Central memory CD8-positive, alpha-beta T cell (primary cell): ENCODE results near the gene CAPZB.
"Not testable (repeated sequence)": the region's sequence is repeated elsewhere in the genome, so short reads cannot be mapped to it uniquely, and the experiment has no call there.

Source experiments
- ATAC-seq: fragments of 150-1000 bp; cut with Tn5 transposase; replicated peaks from 2 replicates; pipeline ENCODE4 v1.10.0; 2022; ENCODE audit warnings: mild to moderate bottlenecking, moderate FRiP score, moderate number of reproducible peaks; ENCODE audit not compliant: poor library complexity, severe bottlenecking; ENCODE audit errors: extremely low read depth
- DNase-seq, 2 donors: peaks; one replicate each; pipeline ENCODE4 v3.0.0; 2021; ENCODE audit warnings: low spot score in 2 of 2
- H3K27ac Mint-ChIP-seq: one replicate; pipeline ENCODE4 v1.8.0; 2022; ENCODE audit warnings: low read depth, mild to moderate bottlenecking, moderate library complexity, mixed read lengths
- H3K27me3 Mint-ChIP-seq: one replicate; pipeline ENCODE4 v1.8.0; 2022; ENCODE audit warnings: mixed read lengths
- H3K36me3 Mint-ChIP-seq: one replicate; pipeline ENCODE4 v1.8.0; 2022; ENCODE audit warnings: mild to moderate bottlenecking, moderate library complexity, mixed read lengths; ENCODE audit not compliant: insufficient read depth
- H3K4me1 Mint-ChIP-seq: one replicate; pipeline ENCODE4 v1.8.0; 2022; ENCODE audit warnings: mixed read lengths
- H3K4me3 Mint-ChIP-seq: one replicate; pipeline ENCODE4 v1.8.0; 2022; ENCODE audit warnings: mild to moderate bottlenecking, moderate library complexity, mixed read lengths
- H3K9me3 Mint-ChIP-seq: one replicate; pipeline ENCODE4 v1.8.0; 2022; ENCODE audit warnings: mixed read lengths

The CAPZB gene

DNA sequence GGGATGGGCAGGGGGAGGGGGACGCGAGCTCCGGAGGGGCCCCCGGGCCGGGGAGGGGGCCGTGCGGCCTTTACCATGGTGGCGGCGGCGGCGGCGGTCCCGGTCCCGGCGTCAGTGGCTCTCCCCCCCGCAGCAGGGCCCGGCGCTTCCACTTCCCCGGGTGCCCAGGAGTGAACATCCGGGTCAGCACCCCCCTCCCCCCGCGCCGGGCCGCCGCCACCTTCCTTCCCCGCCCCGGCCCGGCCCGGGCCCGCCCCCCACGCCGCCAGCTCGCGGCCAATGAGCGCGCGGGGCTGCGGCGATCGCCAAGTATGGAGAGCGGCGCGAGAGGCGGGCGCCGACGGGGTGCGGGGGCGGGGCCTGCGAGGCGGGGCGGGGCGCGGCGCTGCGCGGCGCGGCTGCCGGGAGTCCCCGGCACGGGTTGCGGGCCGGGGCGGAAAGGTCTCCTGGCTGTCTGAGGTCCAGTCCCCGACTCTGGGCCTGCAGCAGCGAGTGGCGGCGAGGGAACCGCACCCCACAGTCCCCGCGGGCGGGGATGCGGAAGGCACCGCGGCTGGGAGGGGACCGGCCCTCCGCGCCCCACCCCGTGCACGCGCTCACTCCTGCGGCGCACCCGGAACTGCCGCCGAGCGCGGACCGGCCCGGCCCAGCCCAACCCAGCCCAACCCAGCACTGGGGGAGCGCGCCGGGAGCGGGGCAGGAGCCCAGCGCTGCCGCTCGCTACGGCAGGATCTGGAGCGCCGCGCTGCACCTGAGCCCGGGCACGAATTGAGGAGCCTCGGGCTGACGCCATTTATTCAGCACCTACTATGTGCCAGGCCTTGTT lies at the start of gene CAPZB:
Gene CAPZB (minus strand): TSS at position 178 of the 826 bp plus-strand sequence. CDS start 101 bp downstream, at position 77.
- Mint-ChIP-seq H3K4me1 (peaks cover 64% of the 10 kb centered on the region), H3K27me3 (no peaks in the 10 kb centered on the region), H3K27ac (peak within 1 kb of the TSS; percentile 90), H3K9me3 (no peaks in the 10 kb centered on the region), H3K36me3 (peaks cover 25% of the 10 kb centered on the region), H3K4me3 (peak within 1 kb of the TSS; percentile 96)
- DNase-seq (peak; percentile 79 to 82), ATAC-seq (peak; percentile 90)

GRCh38 chr1:19534281-19534680 lies 48.9 kb upstream of the CAPZB start:
- no peak for ATAC-seq
- no peaks in the 10 kb centered on the region for H3K4me1 Mint-ChIP-seq
- H3K27ac Mint-ChIP-seq = peak overlapping the region; percentile 26
- H3K9me3 Mint-ChIP-seq = peaks cover 6% of the 10 kb centered on the region
- no peaks in the 10 kb centered on the region for H3K27me3 Mint-ChIP-seq
- no peak for DNase-seq
- no peak overlapping the region for H3K4me3 Mint-ChIP-seq
- H3K36me3 Mint-ChIP-seq = no peaks in the 10 kb centered on the region

DNA sequence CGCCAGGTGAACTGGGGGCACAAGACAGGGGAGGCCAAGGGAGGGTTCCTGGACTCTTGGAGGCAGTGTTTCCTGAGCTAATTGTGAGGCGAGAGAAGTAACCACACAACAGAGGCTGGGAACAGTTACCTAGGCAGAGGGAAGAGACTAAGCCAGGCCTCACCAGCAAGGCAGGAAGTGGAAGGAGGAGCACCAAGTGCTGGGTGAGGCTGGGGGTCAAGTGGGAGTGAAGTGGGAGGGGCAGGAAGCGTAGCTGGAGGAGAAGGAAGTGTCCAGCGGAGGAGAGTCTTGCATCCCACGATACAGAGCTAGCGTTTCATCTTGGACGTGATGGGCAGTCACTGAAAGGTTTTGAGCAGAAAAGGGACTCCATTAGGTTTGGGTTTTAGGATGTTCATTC lies 48.3 kb upstream of the CAPZB start:
- Mint-ChIP-seq H3K27ac (peak overlapping the region; percentile 26), H3K4me1 (no peaks in the 10 kb centered on the region), H3K9me3 (peaks cover 6% of the 10 kb centered on the region), H3K36me3 (no peaks in the 10 kb centered on the region), H3K4me3 (no peak overlapping the region), H3K27me3 (no peaks in the 10 kb centered on the region)
- DNase-seq (no peak), ATAC-seq (no peak)

DNA sequence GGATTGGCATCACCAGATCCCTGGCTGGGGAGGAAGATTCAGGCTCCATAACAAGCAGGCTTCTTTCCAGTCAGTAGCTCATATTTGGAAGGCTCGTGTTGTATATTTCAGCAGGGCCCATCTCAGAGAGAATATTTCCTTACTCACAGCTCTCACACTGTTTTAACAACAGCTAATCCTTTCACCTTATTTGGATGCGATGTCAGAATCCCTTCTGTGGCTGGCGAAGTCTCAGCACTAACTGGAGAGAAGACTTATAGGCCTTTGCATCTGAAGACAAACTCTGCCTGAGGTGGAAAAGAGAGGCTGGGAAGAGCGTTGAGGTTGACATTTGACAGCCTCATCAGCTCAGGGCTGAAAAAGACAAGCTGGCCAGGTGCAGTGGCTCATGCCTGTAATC lies 47.2 kb upstream of the CAPZB start:
- peaks cover 6% of the 10 kb centered on the region for H3K9me3 Mint-ChIP-seq
- H3K4me3 Mint-ChIP-seq = no peak overlapping the region
- no peaks in the 10 kb centered on the region for H3K36me3 Mint-ChIP-seq
- H3K27me3 Mint-ChIP-seq = no peaks in the 10 kb centered on the region
- no peaks in the 10 kb centered on the region for H3K4me1 Mint-ChIP-seq
- ATAC-seq (no peak), DNase-seq (no peak)
- no peak overlapping the region for H3K27ac Mint-ChIP-seq

GRCh38 chr1:19529664-19530063 lies 44.3 kb upstream of the CAPZB start:
- H3K36me3 Mint-ChIP-seq = peaks cover 2% of the 10 kb centered on the region
- H3K9me3 Mint-ChIP-seq = no peaks in the 10 kb centered on the region
- H3K27ac Mint-ChIP-seq = no peak overlapping the region
- no peaks in the 10 kb centered on the region for H3K27me3 Mint-ChIP-seq
- no peak overlapping the region for H3K4me3 Mint-ChIP-seq
- no peak for DNase-seq
- no peak for ATAC-seq
- H3K4me1 Mint-ChIP-seq = no peaks in the 10 kb centered on the region

DNA sequence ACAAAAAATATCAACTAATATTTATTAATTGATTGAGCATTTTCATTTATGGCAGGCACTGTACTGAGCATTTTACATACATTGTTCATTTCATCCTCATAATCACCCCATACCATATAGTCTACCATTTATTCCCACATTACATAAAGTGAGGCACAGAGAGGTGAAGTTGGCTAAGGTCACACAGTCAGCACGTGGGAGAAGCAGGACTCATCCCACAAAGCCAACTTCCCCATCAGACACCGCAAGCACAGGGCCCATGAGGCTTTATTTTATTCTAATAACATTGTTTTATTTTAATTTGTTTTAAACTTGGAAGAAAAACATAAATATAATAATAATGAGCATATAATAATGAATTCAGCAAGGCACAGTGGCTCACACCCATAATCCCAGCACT lies 43.1 kb upstream of the CAPZB start:
- no peak for ATAC-seq
- DNase-seq = no peak

GRCh38 chr1:19525607-19526545 lies 40.5 kb upstream of the CAPZB start:
- no peak overlapping the region for H3K27ac Mint-ChIP-seq
- no peaks in the 10 kb centered on the region for H3K27me3 Mint-ChIP-seq

More for the DNA sequence above, 43.1 kb upstream of the CAPZB start:
- H3K27me3 Mint-ChIP-seq = no peaks in the 10 kb centered on the region
- H3K4me3 Mint-ChIP-seq = no peak overlapping the region
- H3K36me3 Mint-ChIP-seq = peaks cover 2% of the 10 kb centered on the region
- no peaks in the 10 kb centered on the region for H3K4me1 Mint-ChIP-seq
- no peaks in the 10 kb centered on the region for H3K9me3 Mint-ChIP-seq
- H3K27ac Mint-ChIP-seq = no peak overlapping the region

GRCh38 chr1:19524791-19525190 lies 39.5 kb upstream of the CAPZB start:
- DNase-seq (no peak), ATAC-seq (no peak)
- Mint-ChIP-seq H3K27me3 (no peaks in the 10 kb centered on the region), H3K36me3 (peaks cover 2% of the 10 kb centered on the region), H3K9me3 (no peaks in the 10 kb centered on the region), H3K4me1 (no peaks in the 10 kb centered on the region), H3K27ac (no peak overlapping the region), H3K4me3 (no peak overlapping the region)

More at GRCh38 chr1:19525607-19526545, 40.5 kb upstream of the CAPZB start:
- Mint-ChIP-seq H3K36me3 (peaks cover 2% of the 10 kb centered on the region), H3K4me3 (no peak overlapping the region), H3K4me1 (no peaks in the 10 kb centered on the region), H3K9me3 (no peaks in the 10 kb centered on the region)
- ATAC-seq (no peak), DNase-seq (no peak)

GRCh38 chr1:19522570-19522969 lies 37.2 kb upstream of the CAPZB start:
- H3K36me3 Mint-ChIP-seq, DNase-seq, H3K27ac Mint-ChIP-seq, H3K4me1 Mint-ChIP-seq, H3K27me3 Mint-ChIP-seq, H3K4me3 Mint-ChIP-seq, ATAC-seq, H3K9me3 Mint-ChIP-seq: not testable (repeated sequence)

- H3K4me3 Mint-ChIP-seq = no peak overlapping the region
- DNase-seq = no peak
Measured at GRCh38 chr1:19521411-19521810, 36.1 kb upstream of the CAPZB start.

GRCh38 chr1:19517017-19517416 lies 31.7 kb upstream of the CAPZB start:
- no peak for ATAC-seq
- H3K4me3 Mint-ChIP-seq = no peak overlapping the region

More at GRCh38 chr1:19521411-19521810, 36.1 kb upstream of the CAPZB start:
- no peaks in the 10 kb centered on the region for H3K27me3 Mint-ChIP-seq
- H3K36me3 Mint-ChIP-seq = no peaks in the 10 kb centered on the region
- no peak for ATAC-seq
- H3K27ac Mint-ChIP-seq = peak overlapping the region; percentile 65
- H3K9me3 Mint-ChIP-seq = peaks cover 6% of the 10 kb centered on the region
- no peaks in the 10 kb centered on the region for H3K4me1 Mint-ChIP-seq

DNA sequence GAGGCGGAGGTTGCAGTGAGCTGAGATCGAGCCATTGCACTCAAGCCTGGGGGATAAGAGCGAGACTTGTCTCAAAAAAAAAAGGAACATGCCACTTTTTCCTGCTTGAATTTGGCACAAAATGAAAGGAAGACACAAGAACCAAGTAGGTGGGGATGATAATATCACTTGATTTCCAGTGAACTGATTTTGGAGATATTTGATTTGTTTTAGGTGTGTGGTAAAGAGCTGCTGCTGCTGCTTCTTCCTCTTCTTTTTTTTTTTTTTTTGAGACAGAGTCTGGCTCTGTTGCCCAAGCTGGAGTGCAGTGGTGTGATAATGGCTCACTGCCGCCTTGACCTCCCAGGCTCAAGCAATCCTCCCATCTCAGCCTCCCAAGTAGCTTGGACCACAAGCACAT lies 29.9 kb upstream of the CAPZB start:
- no peak for DNase-seq
- peaks cover 6% of the 10 kb centered on the region for H3K9me3 Mint-ChIP-seq
- H3K4me1 Mint-ChIP-seq = no peaks in the 10 kb centered on the region
- no peaks in the 10 kb centered on the region for H3K36me3 Mint-ChIP-seq
- no peaks in the 10 kb centered on the region for H3K27me3 Mint-ChIP-seq
- H3K27ac Mint-ChIP-seq = no peak overlapping the region
- no peak for ATAC-seq
- no peak overlapping the region for H3K4me3 Mint-ChIP-seq

More at GRCh38 chr1:19517017-19517416, 31.7 kb upstream of the CAPZB start:
- no peak overlapping the region for H3K27ac Mint-ChIP-seq
- DNase-seq = no peak
- no peaks in the 10 kb centered on the region for H3K27me3 Mint-ChIP-seq
- no peaks in the 10 kb centered on the region for H3K36me3 Mint-ChIP-seq
- H3K4me1 Mint-ChIP-seq = no peaks in the 10 kb centered on the region
- H3K9me3 Mint-ChIP-seq = peaks cover 6% of the 10 kb centered on the region
